Neural cell (in vitro differentiated cells): ENCODE data around the gene NR2E1.

Source experiments
- CTCF ChIP-seq: fragments of 450-650 bp; IDR thresholded peaks from 2 replicates; pipeline ENCODE4 v1.5.1; 2014; ENCODE audit warnings: antibody characterized with exemption, mild to moderate bottlenecking, moderate library complexity; ENCODE audit not compliant: poor library complexity, severe bottlenecking
- EP300 ChIP-seq: fragments of 450-650 bp; conservative IDR thresholded peaks from 2 replicates; pipeline ENCODE4 v1.6.1; 2014; ENCODE audit warnings: antibody characterized with exemption, mild to moderate bottlenecking, moderate library complexity; ENCODE audit not compliant: poor library complexity, severe bottlenecking
- EZH2 ChIP-seq: fragments of 200-600, 300-800 bp; shearing (Covaris generic), sonication (generic); IDR thresholded peaks from 2 replicates; pipeline ENCODE4 v1.6.1; 2014; ENCODE audit warnings: antibody characterized with exemption, low read length, borderline replicate concordance, mild to moderate bottlenecking; ENCODE audit not compliant: insufficient read depth, poor library complexity, severe bottlenecking
- MXI1 ChIP-seq: fragments of 450-650 bp; conservative IDR thresholded peaks from 2 replicates; pipeline ENCODE4 v1.6.1; 2014; ENCODE audit warnings: antibody characterized with exemption, mild to moderate bottlenecking; ENCODE audit not compliant: poor library complexity, severe bottlenecking
- POLR2AphosphoS5 ChIP-seq: IDR thresholded peaks from 2 replicates; pipeline ENCODE4 v1.6.1; 2012
- RAD21 ChIP-seq: fragments of 450-650 bp; conservative IDR thresholded peaks from 2 replicates; pipeline ENCODE4 v1.6.1; 2014; ENCODE audit warnings: antibody characterized with exemption, mild to moderate bottlenecking, moderate library complexity
- REST ChIP-seq: IDR thresholded peaks from 2 replicates; pipeline ENCODE4 v1.6.1; 2012; ENCODE audit warnings: borderline replicate concordance
- SMC3 ChIP-seq: fragments of 450-650 bp; conservative IDR thresholded peaks from 2 replicates; pipeline ENCODE4 v1.6.1; 2014; ENCODE audit warnings: antibody characterized with exemption, mild to moderate bottlenecking, moderate library complexity; ENCODE audit not compliant: poor library complexity

GRCh38 chr6:108211671-108212070 is 45.8 kb downstream of the NR2E1 start:
- TF ChIP-seq CTCF (no peak), SMC3 (no peak), MXI1 (no peak), EP300 (no peak), EZH2 (no peak), POLR2AphosphoS5 (no peak), REST (no peak), RAD21 (no peak)
